HEK293 (cell line): ENCODE data around the gene CD37.

Experiments
- CTCF ChIP-seq: fragments of 450-650 bp; formaldehyde crosslinking; IDR thresholded peaks from 2 replicates; pipeline ENCODE4 v1.5.1; 2016; ENCODE audit warnings: missing biosample characterization, missing genetic modification characterization
- INSM2 ChIP-seq: fragments of 450-650 bp; formaldehyde crosslinking; IDR thresholded peaks from 2 replicates; pipeline ENCODE4 v1.5.1; 2016; ENCODE audit warnings: missing biosample characterization, missing genetic modification characterization
- REST ChIP-seq: fragments of 450-650 bp; formaldehyde crosslinking; IDR thresholded peaks from 2 replicates; pipeline ENCODE4 v1.5.1; 2016; ENCODE audit warnings: missing biosample characterization, missing genetic modification characterization
- ZBTB21 ChIP-seq: fragments of 450-650 bp; formaldehyde crosslinking; IDR thresholded peaks from 2 replicates; pipeline ENCODE4 v1.5.1; 2017; ENCODE audit warnings: missing biosample characterization, missing genetic modification characterization
- ZNF121 ChIP-seq: fragments of 450-650 bp; formaldehyde crosslinking; IDR thresholded peaks from 2 replicates; pipeline ENCODE4 v1.5.1; 2016; ENCODE audit warnings: missing biosample characterization, missing genetic modification characterization
- ZNF24 ChIP-seq: fragments of 450-650 bp; formaldehyde crosslinking; IDR thresholded peaks from 2 replicates; pipeline ENCODE4 v1.5.1; 2016; ENCODE audit warnings: missing biosample characterization, missing genetic modification characterization
- ZNF354C ChIP-seq: fragments of 450-650 bp; formaldehyde crosslinking; IDR thresholded peaks from 2 replicates; pipeline ENCODE4 v1.5.1; 2016; ENCODE audit warnings: missing biosample characterization, missing genetic modification characterization, low read depth, borderline replicate concordance
- ZNF529 ChIP-seq: fragments of 450-650 bp; formaldehyde crosslinking; IDR thresholded peaks from 2 replicates; pipeline ENCODE4 v1.5.1; 2017; ENCODE audit warnings: missing genetic modification characterization, missing biosample characterization; ENCODE audit not compliant: insufficient replicate concordance
- ZNF548 ChIP-seq: fragments of 450-650 bp; formaldehyde crosslinking; IDR thresholded peaks from 2 replicates; pipeline ENCODE4 v1.5.1; 2016; ENCODE audit warnings: missing biosample characterization, missing genetic modification characterization
- ZNF571 ChIP-seq: fragments of 450-650 bp; formaldehyde crosslinking; IDR thresholded peaks from 2 replicates; pipeline ENCODE4 v1.5.0; 2017; ENCODE audit warnings: missing biosample characterization, missing genetic modification characterization

GRCh38 chr19:49287141-49287770 lies 48.0 kb upstream of the CD37 start:
- TF ChIP-seq ZBTB21 (tag by site-specific recombination) (no peak), ZNF548 (tag by site-specific recombination) (no peak), ZNF571 (tag by site-specific recombination) (no peak), ZNF24 (no peak), CTCF (tag by site-specific recombination) (no peak), ZNF121 (tag by site-specific recombination) (no peak), ZNF354C (tag by site-specific recombination) (no peak), INSM2 (no peak), REST (tag by site-specific recombination) (no peak), ZNF529 (tag by site-specific recombination) (no peak)
